Measurements from ENCODE around the gene ARSG. TPM values are rescaled to one million over a fixed set of nuclear protein-coding genes. Genes with fewer than 3 reads are reported as not detected.

The ARSG gene
- total and polyA plus RNA-seq, 2 of the 4 experiments (the other 2 are of a cell fraction), result 2.9 to 3.0 TPM

GRCh38 chr17:68433211-68433610 is 141.9 kb downstream of the ARSG start:
- no peak overlapping the region for H2BK120ac ChIP-seq (ENCODE audit: low read depth, low read length)
- CTCF ChIA-PET, result interaction anchor here (1.1 kb wide), 1 partner anchor 34 kb away, joined by 4 read pairs; no protein-coding TSS in a partner anchor
- H4K91ac ChIP-seq (ENCODE audit: insufficient read depth, low read depth, low read length), result no peak overlapping the region
- intact Hi-C loops (cut with micrococcal nuclease), result no loop called here
- peaks cover 2% of the 10 kb centered on the region; the same call in 1 of the 2 replicates for H3K9me1 ChIP-seq (ENCODE audit: insufficient read depth, low read length)
- no peak overlapping the region for H3K18ac ChIP-seq (ENCODE audit: low read depth, low read length)
- no peak overlapping the region for H3K14ac ChIP-seq (replicated peaks; ENCODE audit: low read depth, low read length)
- no peak overlapping the region for H4K8ac ChIP-seq (ENCODE audit: low read depth in 2 of 2, low read length in 2 of 2)
- no peak overlapping the region for H3K56ac ChIP-seq (ENCODE audit: extremely low read depth, insufficient read depth, low read length)
- no peak overlapping the region for H2BK15ac ChIP-seq (ENCODE audit: low read depth, low read length)
- in situ Hi-C loops (cut with MboI; ENCODE audit: low sequenced_read_pairs), result loop anchor here (10.0 kb wide), 1 partner anchor 168 kb away; no protein-coding TSS in a partner anchor
- TF ChIP-seq MAZ (IDR thresholded peaks at IDR 0.05; ENCODE audit: borderline replicate concordance, low read depth, low read length) (no peak), CEBPB (IDR thresholded peaks at IDR 0.05; ENCODE audit: low read depth, low read length) (no peak), RFX5 (IDR thresholded peaks at IDR 0.05; ENCODE audit: low read depth, low read length) (no peak), FOS (IDR thresholded peaks at IDR 0.05; ENCODE audit: low read depth, low read length) (no peak), POLR2A (IDR thresholded peaks at IDR 0.05; ENCODE audit: low read depth, low read length) (no peak), RCOR1 (IDR thresholded peaks at IDR 0.05; ENCODE audit: insufficient replicate concordance, low read length) (no peak), SMC3 (IDR thresholded peaks at IDR 0.05; ENCODE audit: low read depth, low read length) (no peak), RAD21 (IDR thresholded peaks at IDR 0.05; ENCODE audit: low read length) (no peak), USF2 (IDR thresholded peaks at IDR 0.05; ENCODE audit: low read depth, low read length) (no peak), BHLHE40 (IDR thresholded peaks at IDR 0.05; ENCODE audit: low read depth, low read length) (no peak)
- H2AK9ac ChIP-seq (replicated peaks; ENCODE audit: low read depth, low read length, poor library complexity), result no peak overlapping the region
- no TSS peak for BruUV-seq (replicated peaks)
- no peak overlapping the region for H2AK5ac ChIP-seq (ENCODE audit: low read depth, low read length)
- no peak overlapping the region for H2BK5ac ChIP-seq (ENCODE audit: low read depth, low read length, poor library complexity, severe bottlenecking)
- H3K4me2 ChIP-seq (ENCODE audit: low read depth, low read length), result no peak overlapping the region
- H3K27me3 ChIP-seq (ENCODE audit: control insufficient read depth, insufficient read depth, low read length), result no peaks in the 10 kb centered on the region
- ATAC-seq (ENCODE audit: low read depth) (no peak), DNase-seq (no peak)
- H3K79me1 ChIP-seq (ENCODE audit: low read depth in 1 of 2, low read length in 2 of 2), result peaks cover 0 to 16% of the 10 kb centered on the region in 2 experiments; a peak in 2 of 4 replicates
- H3K4me3 ChIP-seq (ENCODE audit: insufficient read depth, low read depth, low read length), result no peak overlapping the region
- H2BK20ac ChIP-seq (ENCODE audit: low read depth, low read length), result no peak overlapping the region
- H2AFZ ChIP-seq (replicated peaks; ENCODE audit: low read length, poor library complexity), result no peak overlapping the region
- no peak overlapping the region for H3K9ac ChIP-seq (ENCODE audit: low read depth, low read length)
- H3K23ac ChIP-seq (ENCODE audit: low read depth, low read length), result no peak overlapping the region
- peaks cover 10% of the 10 kb centered on the region; the same call in 1 of the 2 replicates for H4K20me1 ChIP-seq (ENCODE audit: insufficient read depth, low read length)
- peaks cover 63% of the 10 kb centered on the region for H3K36me3 ChIP-seq (ENCODE audit: control insufficient read depth, insufficient read depth, low read length)
- H3K4me1 ChIP-seq (ENCODE audit: control insufficient read depth, insufficient read depth, low read length), result peaks cover 5% of the 10 kb centered on the region
- H3K9me3 ChIP-seq (ENCODE audit: control insufficient read depth, insufficient read depth, low read length), result no peaks in the 10 kb centered on the region
- no peak overlapping the region for H3K27ac ChIP-seq (ENCODE audit: insufficient read depth, low read length)
- no peak overlapping the region for H3K4ac ChIP-seq (ENCODE audit: low read depth, low read length)
- H4K5ac ChIP-seq (ENCODE audit: low read depth, low read length), result no peak overlapping the region
- dilution Hi-C loops (cut with HindIII; ENCODE audit: low sequenced_read_pairs, unreplicated experiment), result no loop called here
- POLR2A ChIA-PET (ENCODE audit: unreplicated experiment), result no interaction called here
- 80% methylated on average over 1 of the region's 9 CpGs; no CpG with 5 or more reads in 1 of the 2 experiments for WGBS, 2 experiments (ENCODE audit: extremely low coverage in 2 of 2, insufficient read length in 1 of 2)

Measured in IMR-90 (cell line).